PC-9 (cell line): Measurements from ENCODE around the gene TAPBPL.

Experiments used
- CTCF ChIP-seq: fragments of 200-600 bp; sonication (generic); conservative IDR thresholded peaks from 2 replicates; pipeline ENCODE4 v1.6.1; 2017; ENCODE audit warnings: mixed run types, antibody characterized with exemption, mild to moderate bottlenecking, moderate library complexity
- EZH2 ChIP-seq: fragments of 200-600 bp; sonication (generic); IDR thresholded peaks from 2 replicates; pipeline ENCODE4 v1.8.0; 2017; ENCODE audit warnings: antibody characterized with exemption, low read depth

- TF ChIP-seq CTCF = no peak
- TF ChIP-seq EZH2 = no peak
Measured at GRCh38 chr12:6426882-6427671, 24.8 kb upstream of the TAPBPL start.
